ENCODE measurements around the gene CRK.

CRK gene

DNA sequence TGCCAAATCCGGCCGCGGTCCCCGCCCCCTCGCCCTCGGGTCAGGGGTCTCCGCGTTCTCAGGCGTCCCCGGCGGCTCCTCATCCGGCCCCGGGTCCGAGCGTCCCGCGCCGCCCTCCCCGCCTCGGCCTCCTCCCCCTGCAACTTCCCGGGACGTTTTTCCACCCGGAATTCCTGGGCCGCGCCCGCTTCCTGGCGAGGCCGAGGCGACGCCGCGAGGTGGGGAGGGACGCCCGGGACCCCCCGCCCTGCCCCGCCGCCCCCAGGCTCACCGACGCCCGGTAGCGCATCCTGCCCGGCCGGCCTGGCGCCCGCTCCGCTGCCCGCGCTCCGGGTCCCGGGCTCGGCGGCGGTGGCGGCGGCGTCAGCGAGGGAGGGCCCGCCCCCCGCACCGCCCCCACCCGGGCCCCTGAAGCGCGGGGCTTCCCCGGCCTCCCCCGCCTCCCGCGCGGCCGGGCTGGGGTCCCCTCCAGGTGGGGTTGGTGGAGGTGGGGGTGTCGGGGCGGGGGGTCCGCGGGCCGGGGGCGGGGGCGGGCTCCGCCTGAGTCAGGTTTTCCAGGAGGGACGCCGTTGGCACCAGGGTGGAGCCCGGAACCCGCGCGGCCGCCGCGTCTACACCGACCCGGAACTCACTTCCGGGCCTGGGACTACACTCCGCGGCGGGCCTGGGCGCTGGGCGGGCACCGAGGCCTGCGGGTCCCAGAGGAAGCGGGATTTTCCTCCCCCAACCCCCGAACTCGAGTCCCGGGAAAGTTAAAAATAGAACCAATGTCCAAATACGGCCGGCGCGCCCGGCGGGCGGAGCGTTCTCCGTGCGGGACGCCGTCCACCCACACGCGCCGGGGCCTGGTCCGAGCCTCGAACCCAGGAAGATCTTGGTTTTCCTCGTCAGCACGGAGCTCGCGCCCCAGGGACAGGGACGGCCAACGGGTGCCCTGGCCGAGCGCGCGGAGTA lies 29.7 kb upstream of the CRK start:
- peak; percentile 40 to 66 (median 60) for DNase-seq

DNA sequence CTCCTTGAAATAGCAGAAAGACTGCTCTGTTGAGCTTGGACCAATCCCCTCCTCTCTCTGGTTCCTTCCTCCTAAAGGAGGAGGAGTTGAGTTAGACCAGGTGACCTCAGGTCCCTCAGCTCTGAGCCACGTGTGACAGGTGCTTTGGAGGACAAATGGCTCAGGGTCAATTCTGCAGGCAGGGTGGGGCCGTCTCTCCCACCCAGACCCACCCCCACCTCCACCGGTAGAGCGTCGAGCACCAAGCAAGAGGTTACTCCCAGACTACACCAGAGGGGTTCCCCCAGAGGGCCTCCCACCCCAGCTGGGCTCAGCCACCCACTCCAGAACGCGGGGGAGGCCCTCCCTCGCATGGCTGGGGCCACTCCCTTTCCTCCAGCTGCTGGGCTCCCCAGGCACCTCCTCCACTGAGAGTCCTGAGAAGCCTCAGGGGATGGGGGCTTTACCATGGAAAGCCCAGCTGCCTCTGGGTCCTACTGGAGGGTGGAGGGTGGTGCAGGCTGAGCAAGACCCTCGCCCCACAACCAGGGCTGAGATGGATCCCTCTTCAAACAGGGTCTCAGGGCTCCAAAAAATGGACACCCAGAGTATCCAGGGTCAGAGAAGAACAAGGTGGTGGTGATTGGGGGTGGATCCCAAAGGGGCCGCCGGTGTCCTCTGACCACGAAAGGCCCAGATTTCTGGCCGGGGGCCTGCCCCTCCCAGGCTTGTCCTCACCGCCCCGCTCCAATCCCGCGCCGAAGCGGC lies 28.8 kb upstream of the CRK start:
- peak; percentile 27 to 63 (median 48) for DNase-seq

DNA sequence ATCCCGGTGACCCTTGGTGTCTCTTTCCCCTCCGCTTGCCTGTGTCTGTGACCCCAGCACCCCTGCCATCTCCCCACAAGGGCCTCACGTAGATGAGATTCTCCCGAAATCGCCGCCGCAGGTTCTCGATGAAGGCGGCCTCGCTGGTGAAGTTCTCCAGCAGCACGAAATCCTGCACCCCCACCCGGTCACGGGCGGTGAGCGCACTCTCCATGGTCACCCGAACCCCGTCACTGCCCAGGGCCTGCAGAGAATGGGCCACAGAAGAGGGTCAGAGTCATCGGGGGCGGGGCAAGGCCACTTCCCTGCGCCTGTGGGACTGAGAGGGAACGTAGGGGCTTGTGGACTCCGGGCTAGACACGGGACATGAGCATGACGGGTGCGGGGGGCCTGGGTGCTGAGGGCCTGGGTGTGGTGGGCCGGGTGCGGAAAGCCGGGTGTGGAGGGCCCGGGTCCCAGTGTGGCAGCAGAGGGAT lies 28.1 kb upstream of the CRK start:
- no peak for DNase-seq

DNA sequence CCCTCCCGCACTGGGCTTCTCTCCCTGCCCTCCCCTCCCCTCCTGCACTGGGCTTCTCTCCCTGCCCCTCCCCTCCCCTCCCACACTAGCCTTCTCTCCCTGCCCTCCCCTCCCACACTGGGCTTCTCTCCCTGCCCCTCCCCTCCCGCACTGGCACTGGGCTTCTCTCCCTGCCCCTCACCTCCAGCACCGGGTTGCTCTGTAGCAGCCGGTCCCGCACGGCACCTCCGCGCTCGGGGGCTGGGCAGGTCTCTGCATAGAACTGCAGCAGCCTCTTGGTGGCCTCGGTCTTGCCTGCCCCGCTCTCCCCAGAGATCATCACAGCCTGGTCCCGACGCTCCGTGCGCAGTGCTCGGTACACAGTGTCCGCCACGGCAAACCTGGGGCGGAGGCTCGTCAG lies 26.6 kb upstream of the CRK start:
- DNase-seq = no peak

DNA sequence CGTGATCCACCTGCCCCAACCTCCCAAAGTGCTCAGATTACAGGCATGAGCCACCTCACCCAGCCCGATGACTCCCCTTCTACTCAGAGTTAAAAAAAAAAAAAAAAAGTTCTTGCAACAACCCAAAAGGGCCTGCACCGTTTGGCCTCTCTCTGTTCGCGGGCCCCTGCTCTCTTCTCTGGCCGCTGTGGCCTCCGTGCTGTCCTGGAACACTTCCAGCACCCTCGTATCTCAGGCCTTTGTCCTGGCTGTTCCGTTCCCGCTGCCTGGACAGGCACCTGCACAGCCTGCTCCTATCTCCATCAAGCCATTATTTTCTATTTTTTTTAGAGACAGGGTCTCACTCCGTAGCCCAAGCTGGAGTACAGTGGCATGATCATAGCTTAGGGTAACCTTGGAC lies 25.7 kb upstream of the CRK start:
- no peak for DNase-seq

DNA sequence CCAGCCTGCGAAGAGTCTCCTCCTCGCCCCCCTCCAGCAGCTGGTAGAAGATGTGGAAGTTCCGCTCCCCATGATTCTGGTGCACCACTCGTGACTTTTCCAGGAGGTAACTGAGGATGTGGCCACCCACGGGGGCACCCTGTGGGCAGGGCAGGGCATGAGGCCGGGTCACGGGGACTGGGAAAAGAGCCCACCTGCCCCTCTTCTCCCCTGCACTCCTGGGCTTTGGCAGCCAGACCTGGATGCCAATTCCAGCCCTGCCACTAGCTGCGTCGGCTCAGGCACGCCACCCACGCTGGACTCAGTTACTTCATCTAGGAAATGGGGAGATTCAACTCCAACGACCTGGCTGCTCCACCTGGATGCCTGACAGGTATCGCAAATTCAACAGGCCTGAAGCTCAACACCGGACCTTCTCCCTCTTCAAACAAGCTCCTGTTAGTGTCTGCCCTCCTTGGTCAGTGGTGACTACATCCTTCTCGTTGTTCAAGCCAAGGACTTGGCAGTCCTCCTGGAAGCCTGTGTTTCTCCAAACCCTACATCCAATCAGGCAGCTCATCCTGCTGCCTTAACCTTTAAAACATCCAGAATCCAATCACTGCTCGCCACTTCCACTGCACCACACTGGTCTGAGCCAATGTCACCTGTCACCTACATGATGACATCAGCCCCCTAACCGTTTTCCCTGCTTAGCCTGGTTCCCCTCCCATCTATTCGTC lies 24.9 kb upstream of the CRK start:
- no peak for DNase-seq

DNA sequence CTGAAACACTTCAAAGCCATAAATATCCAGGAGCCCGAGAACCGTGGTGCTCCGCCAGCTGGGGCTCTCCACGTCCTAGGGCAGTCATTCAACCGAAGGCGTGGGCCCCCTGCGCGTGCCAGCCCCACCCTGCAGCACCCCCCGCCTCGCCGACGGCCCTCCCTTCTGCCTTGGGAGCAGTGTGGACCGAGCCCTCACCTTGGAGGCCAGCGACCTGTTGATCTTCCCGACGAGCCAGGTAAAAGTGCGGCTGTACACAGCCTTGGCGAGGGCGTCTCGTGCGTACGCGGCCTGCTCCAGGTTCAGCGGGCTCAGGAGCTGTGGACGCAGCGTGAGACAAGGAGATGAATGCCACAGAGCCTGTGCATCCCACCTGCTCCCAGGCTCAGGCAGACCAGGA lies 22.4 kb upstream of the CRK start:
- no peak for DNase-seq

DNA sequence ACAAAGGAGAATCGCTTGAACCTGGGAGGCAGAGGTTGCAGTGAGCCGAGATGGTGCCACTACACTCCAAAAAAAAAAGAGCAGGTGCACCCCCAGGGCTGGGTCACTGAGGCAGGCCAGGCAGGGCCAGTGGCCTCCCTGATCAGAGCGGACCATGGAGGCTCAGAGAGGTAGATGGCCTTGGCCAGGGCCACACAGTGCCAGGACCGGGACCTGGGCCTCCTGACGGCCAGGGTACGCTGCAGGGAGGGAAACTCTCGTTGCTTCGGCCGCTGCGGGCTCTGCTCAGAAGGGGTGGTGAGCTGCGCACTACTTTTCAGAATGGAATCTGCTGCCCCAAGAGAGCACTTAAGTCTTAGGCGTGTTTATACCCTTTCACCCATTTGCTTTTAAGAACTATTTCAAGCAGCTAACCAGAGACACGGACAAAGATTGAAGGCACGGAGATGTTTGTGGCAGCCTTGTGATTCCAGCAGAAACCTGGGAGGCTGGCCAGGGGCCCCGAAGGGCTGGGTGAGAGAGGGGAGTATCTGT lies 19.4 kb upstream of the CRK start:
- DNase-seq = no peak

DNA sequence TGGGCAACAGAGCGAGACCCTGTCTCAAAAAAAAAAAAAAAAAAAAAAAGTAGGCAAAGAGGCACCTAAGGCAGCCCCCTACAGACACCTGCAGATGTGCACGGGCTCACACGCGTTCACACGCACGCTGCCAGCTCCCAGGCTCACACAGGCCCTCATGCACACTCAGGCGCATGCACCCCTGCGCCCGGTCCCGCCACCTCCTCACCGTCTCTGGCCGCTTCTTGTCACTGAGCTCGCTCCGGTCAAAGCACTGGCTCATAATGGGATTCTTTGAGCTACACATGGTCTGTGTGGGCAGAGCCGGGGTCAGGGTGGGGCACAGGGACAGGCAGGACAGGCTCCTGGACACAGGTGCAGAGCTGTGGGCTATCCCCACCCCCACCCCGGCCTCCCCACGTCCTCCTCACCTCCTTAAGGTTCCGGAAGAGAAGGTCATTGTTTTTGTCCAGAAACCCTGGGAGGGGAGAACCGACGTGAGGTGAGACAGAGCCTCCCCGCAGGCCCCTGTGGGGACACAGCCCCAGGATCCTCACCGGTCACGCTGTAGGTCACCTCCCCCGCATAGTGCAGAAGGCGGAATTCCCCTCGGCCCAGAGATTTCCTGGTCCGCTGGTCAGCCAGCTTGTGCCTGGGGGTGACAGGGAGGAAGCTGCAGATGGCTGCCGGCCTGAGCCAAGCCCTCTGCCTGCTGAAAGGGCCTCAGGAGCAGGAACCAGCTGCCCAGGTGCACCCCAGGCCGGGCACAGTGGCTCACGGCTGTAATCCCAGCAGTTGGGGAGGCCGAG lies 18.6 kb upstream of the CRK start:
- no peak for DNase-seq

DNA sequence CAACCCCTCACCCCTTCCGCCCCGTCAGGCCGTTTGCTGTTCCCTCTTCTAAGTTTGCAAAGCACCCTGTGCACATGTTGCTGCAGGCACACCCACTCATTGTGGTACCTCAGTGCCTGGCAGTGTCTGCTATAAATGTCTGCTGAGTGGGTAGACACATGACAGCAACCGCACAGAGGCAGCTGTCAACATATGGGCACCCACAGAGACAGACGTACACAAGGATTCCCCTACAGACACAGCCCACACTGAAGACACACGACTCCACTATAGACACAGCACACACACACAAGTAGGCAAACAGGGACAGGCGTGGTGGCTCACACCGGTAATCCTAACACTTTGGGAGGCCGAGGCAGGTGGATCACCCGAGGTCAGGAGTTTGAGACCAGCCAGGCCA lies 17.8 kb upstream of the CRK start:
- peak in 5 of 6 experiments; percentile 11 to 53 (median 24) for DNase-seq

DNA sequence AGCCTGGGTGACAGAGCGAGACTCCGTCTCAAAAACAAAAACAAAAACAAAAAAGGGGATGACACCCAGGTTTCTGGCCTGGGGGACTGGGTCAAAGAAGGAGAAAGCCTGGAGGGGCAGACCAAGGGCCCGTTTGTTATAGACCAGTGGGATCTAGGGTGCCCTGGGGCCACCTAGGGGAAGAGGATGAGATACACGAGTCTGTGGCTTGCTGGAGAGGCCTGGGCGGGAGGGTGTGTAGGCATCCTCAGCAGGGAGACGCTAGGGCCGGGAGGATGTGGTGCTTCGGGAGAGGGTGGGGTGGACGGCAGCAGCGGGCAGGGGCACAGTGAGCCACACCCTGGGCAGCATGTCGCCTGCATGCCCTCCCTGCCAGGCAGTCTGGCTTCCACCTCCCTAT lies 17.1 kb upstream of the CRK start:
- peak in 2 of 6 experiments; percentile 31 to 32 for DNase-seq

DNA sequence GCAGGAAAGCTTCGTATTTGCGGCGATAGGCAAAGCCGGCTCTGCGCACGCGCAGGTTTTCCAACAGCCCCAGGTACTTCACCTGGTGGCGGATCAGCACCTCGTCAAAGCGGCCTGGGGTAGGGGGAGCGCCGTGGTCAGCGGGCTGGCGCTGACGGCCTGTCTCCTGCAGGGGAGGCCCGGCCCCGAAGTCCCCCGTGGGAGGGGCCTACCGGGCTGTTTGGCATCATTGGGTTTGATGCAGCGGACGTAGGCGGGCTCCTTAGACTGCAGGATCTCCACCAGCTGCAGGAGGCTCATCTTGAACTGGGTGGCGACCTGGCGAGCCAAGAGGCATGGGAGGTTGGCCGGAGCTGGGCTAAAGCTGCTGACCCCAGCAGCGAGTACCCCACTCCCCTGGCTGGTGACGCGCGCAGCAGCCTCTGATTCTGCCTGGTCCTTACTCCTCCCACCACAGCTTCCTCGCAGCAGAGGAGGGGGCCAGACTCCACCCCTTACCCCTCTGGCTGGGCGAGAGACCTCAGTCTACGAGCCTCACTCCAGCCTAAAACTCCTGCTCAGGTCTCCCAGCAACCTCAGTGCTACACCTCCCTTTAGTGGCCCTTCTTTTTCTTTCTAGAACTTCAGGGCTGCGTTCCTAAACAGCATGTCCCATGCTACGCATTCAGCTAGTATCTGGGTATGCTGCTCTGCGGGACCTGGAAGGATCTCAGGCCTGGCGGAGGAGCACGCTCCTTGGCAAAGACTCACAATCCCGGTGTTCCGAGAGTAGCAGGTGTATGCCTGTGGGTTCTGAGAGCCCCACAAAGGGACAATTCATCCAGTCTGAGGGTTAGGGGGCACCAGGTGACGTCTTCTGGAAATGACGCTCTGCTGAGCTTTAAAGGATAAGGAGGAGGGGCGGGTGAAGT lies 16.1 kb upstream of the CRK start:
- no peak for DNase-seq

DNA sequence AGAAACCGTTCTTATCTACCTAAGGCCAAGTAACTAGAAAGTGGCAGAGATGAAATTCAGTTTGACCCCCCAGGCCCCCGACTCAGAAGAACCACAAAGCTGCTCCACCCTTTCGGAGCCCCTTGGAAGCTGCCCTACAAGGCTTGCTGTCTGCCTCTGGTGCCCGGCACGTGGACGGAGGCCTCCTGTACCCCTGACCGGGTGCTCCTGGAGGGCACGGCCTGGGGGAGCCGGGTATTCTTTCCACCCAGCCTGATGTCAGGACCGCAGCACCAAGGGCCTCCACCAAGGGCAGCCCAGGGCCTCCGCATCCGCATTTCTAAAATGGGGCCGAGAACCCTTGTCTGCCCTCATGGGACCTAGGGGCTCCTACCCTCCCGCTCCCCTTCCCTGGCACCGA lies 15.5 kb upstream of the CRK start:
- no peak for DNase-seq

DNA sequence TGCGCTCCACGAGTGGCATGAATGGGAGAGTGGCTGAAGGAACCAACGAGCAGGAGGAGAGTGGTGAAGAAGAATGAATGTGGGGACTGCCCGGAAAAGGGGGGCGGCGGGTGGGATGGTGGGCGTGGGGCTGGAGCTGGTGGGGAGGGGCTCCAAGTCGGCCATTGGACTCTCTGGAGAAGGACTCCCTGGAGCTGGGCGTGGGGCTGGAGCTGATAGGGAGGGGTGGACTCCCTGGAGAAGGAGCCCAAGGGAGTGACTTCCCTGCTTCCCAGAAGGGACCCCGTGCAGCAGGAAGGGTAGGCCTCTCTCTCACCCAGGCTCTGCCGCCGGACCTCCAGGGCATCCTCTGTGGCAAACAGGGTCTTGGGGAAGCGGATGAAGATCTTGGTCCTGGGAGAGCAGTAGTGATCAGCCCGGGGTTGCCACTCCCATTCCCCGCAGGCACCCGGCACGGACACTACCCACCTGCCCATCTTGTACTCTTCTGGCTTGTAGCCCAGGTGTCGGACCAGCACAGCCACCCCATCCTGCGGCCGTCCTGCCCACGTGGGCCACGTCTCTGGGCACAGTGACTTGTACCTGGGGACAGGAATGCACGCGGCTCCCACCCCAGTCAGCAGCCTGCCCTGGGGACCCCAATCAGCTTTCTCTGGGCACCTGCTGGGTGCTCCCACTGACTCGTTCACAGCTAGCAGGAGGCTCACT lies 14.9 kb upstream of the CRK start:
- no peak for DNase-seq

DNA sequence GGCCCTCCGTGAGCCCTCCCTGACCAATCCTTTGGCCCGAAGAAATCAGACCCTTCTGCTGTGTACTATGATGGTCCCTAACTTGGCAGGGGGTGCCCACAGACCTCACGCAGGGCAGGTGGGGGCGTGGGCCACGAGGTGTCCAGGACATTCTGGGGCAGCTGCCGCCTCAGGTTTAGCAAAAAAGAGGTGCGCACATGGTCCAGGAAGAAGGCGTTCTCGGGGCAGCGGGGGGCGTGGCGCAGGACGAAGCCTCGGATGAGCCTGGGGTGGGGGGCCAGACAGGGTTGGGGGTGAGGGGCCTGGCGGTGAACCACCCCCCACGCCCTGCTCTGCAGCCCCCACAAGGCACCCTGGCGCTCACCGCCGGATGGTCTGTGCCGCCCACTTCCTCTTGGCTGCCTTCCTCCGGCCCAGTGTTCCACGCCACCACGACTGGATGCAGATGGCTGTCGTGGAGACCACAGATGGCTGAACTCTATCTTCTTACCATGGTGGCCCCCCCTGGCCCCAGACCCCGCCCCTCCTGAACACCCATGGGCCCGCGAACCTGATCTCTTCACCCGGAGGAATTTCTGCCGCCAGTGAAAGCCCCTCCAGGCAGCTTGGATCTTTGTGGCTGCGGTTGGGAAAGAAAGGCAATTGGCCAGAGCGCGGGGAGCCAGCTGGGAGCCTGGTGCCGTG lies 14.2 kb upstream of the CRK start:
- DNase-seq = no peak

DNA sequence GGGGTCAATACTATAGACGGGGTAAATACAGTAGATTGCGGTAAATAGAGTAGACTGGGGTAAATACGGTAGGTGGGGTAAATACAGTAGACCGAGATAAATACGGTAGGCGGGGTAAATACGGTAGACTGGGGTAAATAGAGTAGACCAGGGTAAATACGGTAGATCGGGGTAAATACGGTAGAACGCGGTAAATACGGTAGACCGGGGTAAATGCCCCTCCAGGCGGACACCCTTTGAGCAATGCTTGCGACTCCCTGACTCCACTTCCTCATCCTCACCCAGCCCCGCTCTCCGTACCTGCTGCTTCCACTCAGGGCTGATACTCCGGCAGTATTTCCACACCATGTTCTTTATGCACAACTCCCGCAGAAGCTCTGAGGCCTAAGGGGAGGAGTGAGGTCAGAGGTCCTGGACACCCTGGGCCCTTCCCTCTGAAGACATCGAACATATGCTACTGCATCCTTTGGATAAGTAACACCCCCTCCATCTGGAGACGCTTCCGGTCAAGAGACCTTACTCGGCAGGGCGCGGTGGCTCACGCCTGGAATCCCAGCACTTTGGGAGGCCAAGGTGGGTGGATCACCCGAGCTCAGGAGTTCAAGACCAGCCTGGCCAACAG lies 13.3 kb upstream of the CRK start:
- no peak for DNase-seq

DNA sequence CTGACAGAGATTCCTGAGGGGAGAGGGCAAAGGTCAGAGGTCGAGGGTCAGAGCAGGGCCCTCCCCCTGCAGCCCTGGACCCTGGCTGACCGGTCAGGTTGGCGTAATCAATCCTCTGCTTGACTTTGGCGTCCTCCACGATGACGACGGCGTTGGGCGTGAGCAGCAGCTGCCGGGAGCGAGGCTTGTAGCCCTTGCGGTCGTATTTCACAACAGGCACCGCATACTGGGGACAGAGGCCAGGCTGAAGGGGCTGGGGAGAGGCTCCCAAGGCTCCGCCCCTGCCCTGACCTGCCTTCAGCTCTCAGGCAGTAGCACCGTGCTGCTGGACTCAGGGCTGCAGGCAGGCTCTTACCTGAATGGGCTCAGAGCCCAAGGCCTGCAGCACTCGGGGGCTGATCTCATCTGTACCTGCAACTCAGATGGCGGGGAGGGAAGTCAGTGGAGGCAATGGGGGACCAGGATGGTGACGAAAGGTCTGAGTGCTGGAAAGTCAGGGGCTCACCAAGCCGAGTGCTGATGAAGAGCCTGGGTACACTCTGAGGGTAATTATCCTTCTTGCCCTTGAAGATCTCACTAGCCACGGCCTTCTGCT lies 12.0 kb upstream of the CRK start:
- no peak for DNase-seq

DNA sequence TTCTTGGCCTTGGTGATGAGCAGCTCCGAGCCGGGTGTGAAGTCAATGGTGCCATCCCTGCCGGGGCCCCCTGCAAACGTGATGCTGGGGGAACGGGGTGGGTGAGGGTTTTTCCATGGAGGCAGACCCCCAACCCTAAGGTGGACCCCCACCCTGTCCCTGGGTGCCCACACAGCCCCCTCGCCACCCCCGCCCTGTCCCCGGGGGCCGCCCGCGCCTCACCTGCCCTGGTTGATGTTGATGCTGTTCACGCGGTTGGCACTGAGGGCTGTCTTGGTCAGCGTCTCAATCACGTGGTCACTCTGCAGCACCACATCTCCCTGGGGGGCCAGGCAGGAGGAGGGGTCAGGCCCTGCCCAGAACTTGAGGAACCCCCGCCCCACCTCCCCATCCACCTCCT lies 11.2 kb upstream of the CRK start:
- DNase-seq = no peak

DNA sequence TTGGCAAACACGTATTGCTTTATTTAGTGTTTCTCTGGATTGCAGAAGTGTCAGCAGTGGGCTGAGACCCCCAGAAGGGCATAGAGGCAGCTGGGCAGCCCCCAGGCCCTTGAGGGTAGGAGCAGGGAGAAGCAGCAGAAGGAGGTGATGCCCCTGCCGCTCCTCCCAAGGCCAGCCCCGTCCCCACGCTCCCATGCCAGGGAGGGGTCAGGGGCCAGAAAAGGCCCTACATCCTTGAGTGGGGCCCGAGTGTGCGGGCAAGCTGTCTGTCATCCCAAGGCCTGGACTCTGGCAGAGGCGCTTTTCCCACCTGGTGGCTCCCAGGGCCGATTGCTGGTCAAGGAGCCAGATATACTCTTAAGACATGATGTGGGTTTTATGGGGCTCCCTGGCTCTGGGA lies 8.2 kb upstream of the CRK start:
- DNase-seq = no peak

Data from stimulated activated naive CD4-positive, alpha-beta T cell (primary cell).